GM23248 (cell line): ENCODE measurements around the gene ING5. TPM values are rescaled to one million over a fixed set of nuclear protein-coding genes. Genes with fewer than 3 reads are reported as not detected.

Source experiments
- DNase-seq: peaks from one replicate; pipeline ENCODE4 v3.0.0-alpha.2; 2015
- H2AFZ ChIP-seq: fragments of 200-600 bp; sonication (generic); 2 replicates; pipeline ENCODE4 v1.6.1; 2016; ENCODE audit warnings: antibody characterized with exemption
- H3F3A ChIP-seq: fragments of 200-600 bp; sonication (generic); 2 replicates; pipeline ENCODE4 v1.6.1; 2016; ENCODE audit warnings: mild to moderate bottlenecking, antibody characterized with exemption, mixed run types; ENCODE audit not compliant: insufficient read depth
- H3K27ac ChIP-seq: fragments of 200-600 bp; sonication (generic); 2 replicates; pipeline ENCODE4 v1.5.1; 2016; ENCODE audit warnings: mild to moderate bottlenecking
- H3K27me3 ChIP-seq: fragments of 200-600 bp; sonication (generic); replicated peaks from 2 replicates; pipeline ENCODE4 v1.6.1; 2016; ENCODE audit warnings: mild to moderate bottlenecking; ENCODE audit not compliant: insufficient read depth
- H3K36me3 ChIP-seq: fragments of 200-600 bp; sonication (generic); 2 replicates; pipeline ENCODE4 v1.6.1; 2016; ENCODE audit warnings: low read depth, mild to moderate bottlenecking
- H3K4me1 ChIP-seq: fragments of 200-600 bp; sonication (generic); 2 replicates; pipeline ENCODE4 v1.6.1; 2016; ENCODE audit warnings: mild to moderate bottlenecking; ENCODE audit not compliant: insufficient read depth
- H3K4me2 ChIP-seq: fragments of 200-600 bp; sonication (generic); one replicate; pipeline ENCODE4 v1.6.1; 2016; ENCODE audit warnings: mild to moderate bottlenecking; ENCODE audit not compliant: unreplicated experiment
- H3K4me3 ChIP-seq: fragments of 200-600 bp; sonication (generic); 2 replicates; pipeline ENCODE4 v1.5.1; 2016; ENCODE audit warnings: mild to moderate bottlenecking
- H3K79me2 ChIP-seq: fragments of 200-600 bp; sonication (generic); 2 replicates; pipeline ENCODE4 v1.6.1; 2016; ENCODE audit warnings: mild to moderate bottlenecking; ENCODE audit not compliant: insufficient read depth
- H3K9ac ChIP-seq: fragments of 200-600 bp; sonication (generic); 2 replicates; pipeline ENCODE4 v1.6.1; 2016; ENCODE audit warnings: mild to moderate bottlenecking
- H3K9me2 ChIP-seq: fragments of 200-600 bp; sonication (generic); 2 replicates; pipeline ENCODE4 v1.6.1; 2016; ENCODE audit warnings: mixed run types, mild to moderate bottlenecking, moderate library complexity; ENCODE audit not compliant: insufficient read depth
- H3K9me3 ChIP-seq: fragments of 200-600 bp; sonication (generic); one replicate; pipeline ENCODE4 v1.6.1; 2017; ENCODE audit warnings: low read depth
- H4K20me1 ChIP-seq: fragments of 200-600 bp; sonication (generic); 2 replicates; pipeline ENCODE4 v1.6.0; 2016; ENCODE audit not compliant: insufficient read depth
- EZH2 ChIP-seq: fragments of 200-600 bp; sonication (generic); IDR thresholded peaks from 2 replicates; pipeline ENCODE4 v1.6.1; 2018; ENCODE audit warnings: antibody characterized with exemption, mild to moderate bottlenecking; ENCODE audit not compliant: insufficient read depth, poor library complexity, severe bottlenecking
- EZH2phosphoT487 ChIP-seq: fragments of 200-600 bp; sonication (generic); IDR thresholded peaks from 2 replicates; pipeline ENCODE4 v1.6.1; 2018; ENCODE audit warnings: antibody characterized with exemption, moderate library complexity, mild to moderate bottlenecking, low read depth; ENCODE audit not compliant: insufficient read depth
- WGBS, 2 experiments: methylation state at CpG; one replicate each; pipeline ENCODE4 v1.1.6; 2015 to 2017; ENCODE audit warnings: low lambda C conversion rate in 2 of 2, low coverage in 1 of 2; ENCODE audit errors: missing lambda C conversion rate in 2 of 2; 5-methylcytosine and 5-hydroxymethylcytosine counted together
- in situ Hi-C: fragments of 300-500 bp; cut with MboI; formaldehyde crosslinking; loops from 2 replicates; pipeline ENCODE4 v1.15.0; 2020
- polyA plus RNA-seq: library from polyadenylated mRNA; unstranded; fragments of >200 nt; fragmentation: Nextera tagmentation; extraction: Ambion mirVana; gene quantifications from 2 replicates; pipeline ENCODE4 v1.2.1, GENCODE V29; 2016
- total RNA-seq: library from RNA; depleted of rRNA; stranded (reverse); fragments of >200 nt; shearing (Covaris generic); gene quantifications from 2 replicates; pipeline ENCODE4 v1.2.3, GENCODE V29; 2014; rRNA removed

ING5 gene
- 13.5 and 20.3 TPM in 2 replicates for total RNA-seq
- polyA plus RNA-seq = 9.8 and 10.8 TPM in 2 replicates

DNA sequence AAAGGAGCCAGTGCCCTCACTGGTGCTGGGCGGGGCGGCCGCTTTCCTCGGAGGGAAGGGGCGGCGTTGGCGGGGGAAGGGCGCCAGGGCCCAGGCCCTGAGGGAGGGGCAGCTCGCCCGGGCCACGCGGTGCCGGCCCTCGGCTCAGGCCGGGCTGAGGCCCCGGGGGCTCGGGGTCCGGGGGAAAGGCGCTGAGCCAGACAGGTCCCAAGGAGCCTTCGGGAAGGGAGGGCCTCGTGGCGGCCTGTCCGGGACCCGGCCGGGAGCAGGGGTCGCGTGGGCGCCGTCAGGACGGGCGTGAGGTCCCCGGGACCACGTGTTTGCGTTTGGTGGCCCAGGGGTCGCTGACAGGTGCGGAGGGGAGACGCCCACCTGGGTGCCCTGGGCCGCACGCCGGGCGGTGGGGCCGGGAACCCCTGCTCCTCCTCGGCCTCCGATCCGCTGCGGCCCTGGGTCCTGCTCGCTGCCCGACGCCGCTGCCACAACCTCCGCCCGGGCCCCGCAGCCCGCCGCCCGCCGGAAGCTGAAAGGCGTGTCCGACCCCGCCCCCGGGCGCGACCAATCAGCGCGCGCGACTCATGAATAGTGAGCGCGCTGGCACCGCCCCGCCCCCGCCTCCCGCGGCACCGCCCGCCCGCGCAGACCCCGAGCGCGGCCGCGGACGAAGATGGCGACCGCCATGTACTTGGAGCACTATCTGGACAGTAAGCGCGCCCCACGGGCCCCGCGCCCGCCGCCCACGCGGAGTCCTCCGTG is at the start of gene ING5:
Gene ING5, plus strand, starts transcription at position 641 of the 756 bp plus-strand sequence. Its CDS starts 27 bp downstream, at position 668.
- TF ChIP-seq EZH2phosphoT487 (no peak), EZH2 (no peak)
- in situ Hi-C loops = no loop called here
- peak within 1 kb of the TSS; percentile 82 for H2AFZ ChIP-seq
- WGBS, 2 experiments = 0 to 2% methylated on average over 21 to 78 of the region's 96 CpGs
- H3K79me2 ChIP-seq = peaks cover 25% of the 10 kb centered on the region
- peaks cover 11% of the 10 kb centered on the region; the same call in 1 of the 2 replicates for H3K36me3 ChIP-seq
- peak within 1 kb of the TSS; percentile 81 for H3K27ac ChIP-seq
- no peaks in the 10 kb centered on the region for H4K20me1 ChIP-seq
- H3K4me1 ChIP-seq = peaks cover 10% of the 10 kb centered on the region; the same call in 1 of the 2 replicates
- H3K9me3 ChIP-seq = no peaks in the 10 kb centered on the region
- peak within 1 kb of the TSS; percentile 94 for H3K4me2 ChIP-seq
- H3K27me3 ChIP-seq = no peaks in the 10 kb centered on the region
- H3K9ac ChIP-seq = peak within 1 kb of the TSS; percentile 87
- peak; percentile 98 for DNase-seq
- no peaks in the 10 kb centered on the region for H3K9me2 ChIP-seq
- peaks cover 6% of the 10 kb centered on the region; the same call in 1 of the 2 replicates for H3F3A ChIP-seq
- peak within 1 kb of the TSS; percentile 88 for H3K4me3 ChIP-seq

DNA sequence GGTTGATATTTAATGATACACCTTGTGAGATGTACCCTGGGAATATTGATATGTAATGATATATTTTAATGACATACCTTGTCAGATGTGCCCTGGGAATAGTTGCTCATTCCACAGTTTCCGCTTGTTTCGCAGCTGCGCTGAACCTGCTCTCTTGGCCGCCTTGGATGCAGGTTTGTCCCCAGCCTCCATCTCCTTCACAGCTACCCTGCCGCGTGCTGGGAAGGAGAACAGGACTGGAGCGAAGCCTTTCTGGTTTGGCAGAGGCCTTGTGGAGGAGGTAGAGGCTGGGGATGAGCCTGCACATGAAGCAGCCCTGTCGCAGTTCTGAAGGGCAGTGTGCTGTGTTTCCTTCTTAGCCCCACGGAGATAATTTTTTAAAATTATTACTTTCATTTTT is 49.7 kb upstream of the ING5 start:
- H3K4me3 ChIP-seq = no peak overlapping the region
- H3K79me2 ChIP-seq = peaks cover 59% of the 10 kb centered on the region
- H3K9me3 ChIP-seq = no peaks in the 10 kb centered on the region
- no peak for DNase-seq
- no peak overlapping the region for H2AFZ ChIP-seq
- H3F3A ChIP-seq = no peaks in the 10 kb centered on the region
- H3K4me1 ChIP-seq = no peaks in the 10 kb centered on the region
- no peak overlapping the region for H3K9ac ChIP-seq
- in situ Hi-C loops = no loop called here
- H3K36me3 ChIP-seq = peaks cover 8% of the 10 kb centered on the region
- TF ChIP-seq EZH2phosphoT487 (no peak), EZH2 (no peak)
- no peak overlapping the region for H3K4me2 ChIP-seq
- 89 to 93% methylated on average over 9 of the region's 9 CpGs for WGBS, 2 experiments
- no peaks in the 10 kb centered on the region for H3K9me2 ChIP-seq
- no peaks in the 10 kb centered on the region for H4K20me1 ChIP-seq
- H3K27me3 ChIP-seq = no peaks in the 10 kb centered on the region
- H3K27ac ChIP-seq = no peak overlapping the region

DNA sequence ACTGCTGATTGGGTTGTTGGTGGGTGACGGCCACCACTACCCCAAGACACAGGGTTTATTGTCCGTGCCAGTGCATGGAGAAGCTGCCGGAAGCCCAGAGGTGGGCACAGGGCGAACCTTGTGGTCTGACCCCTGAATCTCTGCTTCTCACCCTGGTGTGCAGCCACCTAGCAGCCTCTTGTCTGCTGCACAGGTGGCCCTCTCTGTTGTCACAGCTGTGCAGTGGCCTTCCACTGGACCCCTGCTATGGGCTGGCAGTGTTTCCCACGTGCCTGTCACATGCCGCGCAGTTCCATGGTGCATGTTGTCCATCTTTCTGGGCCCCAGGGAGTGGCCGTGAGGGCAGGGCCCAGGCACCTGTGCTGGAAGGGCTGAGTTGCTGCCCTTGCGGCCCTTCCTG is 49.1 kb upstream of the ING5 start:
- no peak for DNase-seq
- no peaks in the 10 kb centered on the region for H3F3A ChIP-seq
- no peak overlapping the region for H3K4me2 ChIP-seq
- no peak overlapping the region for H3K27ac ChIP-seq
- in situ Hi-C loops = no loop called here
- H4K20me1 ChIP-seq = no peaks in the 10 kb centered on the region
- H3K4me1 ChIP-seq = no peaks in the 10 kb centered on the region
- H3K79me2 ChIP-seq = peaks cover 53% of the 10 kb centered on the region
- H3K9me2 ChIP-seq = no peaks in the 10 kb centered on the region
- no peaks in the 10 kb centered on the region for H3K9me3 ChIP-seq
- H3K27me3 ChIP-seq = no peaks in the 10 kb centered on the region
- TF ChIP-seq EZH2 = no peak
- TF ChIP-seq EZH2phosphoT487 = no peak
- H3K4me3 ChIP-seq = no peak overlapping the region
- H3K36me3 ChIP-seq = peaks cover 8% of the 10 kb centered on the region
- 91 to 95% methylated on average over 9 of the region's 9 CpGs for WGBS, 2 experiments
- H3K9ac ChIP-seq = no peak overlapping the region
- H2AFZ ChIP-seq = no peak overlapping the region

DNA sequence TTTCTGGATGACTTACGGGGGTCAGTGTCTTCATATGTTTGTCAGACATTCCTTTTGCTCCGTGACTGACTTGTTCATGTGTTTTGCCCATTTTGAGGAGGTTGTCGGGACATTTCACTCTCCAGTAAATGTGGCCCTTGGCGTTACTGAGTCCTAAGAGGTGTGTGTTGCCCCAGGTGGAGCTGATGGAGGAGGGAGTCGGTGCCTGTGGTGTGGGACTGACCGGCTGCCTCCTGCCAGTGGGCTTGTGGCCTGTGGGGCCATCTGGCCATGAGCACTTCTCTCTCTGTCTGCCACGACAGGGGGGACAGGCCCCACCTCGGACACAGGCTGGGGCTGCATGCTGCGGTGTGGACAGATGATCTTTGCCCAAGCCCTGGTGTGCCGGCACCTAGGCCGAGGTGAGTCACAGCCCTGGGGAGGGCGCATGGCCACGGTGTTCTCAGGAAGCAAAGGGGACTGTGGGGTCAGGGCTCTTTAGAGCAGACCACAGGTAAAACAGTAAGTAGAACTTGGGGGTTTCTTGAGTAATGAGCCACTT is 48.6 kb upstream of the ING5 start:
- no peak overlapping the region for H3K9ac ChIP-seq
- peaks cover 47% of the 10 kb centered on the region for H3K79me2 ChIP-seq
- H3F3A ChIP-seq = no peaks in the 10 kb centered on the region
- H3K4me2 ChIP-seq = no peak overlapping the region
- no peaks in the 10 kb centered on the region for H3K4me1 ChIP-seq
- no peaks in the 10 kb centered on the region for H3K9me3 ChIP-seq
- peaks cover 8% of the 10 kb centered on the region for H3K36me3 ChIP-seq
- no peak overlapping the region for H3K27ac ChIP-seq
- no peaks in the 10 kb centered on the region for H3K27me3 ChIP-seq
- H3K9me2 ChIP-seq = no peaks in the 10 kb centered on the region
- in situ Hi-C loops = no loop called here
- DNase-seq = no peak
- no peak overlapping the region for H2AFZ ChIP-seq
- no peak overlapping the region for H3K4me3 ChIP-seq
- 94% methylated on average over 12 to 13 of the region's 13 CpGs for WGBS, 2 experiments
- no peaks in the 10 kb centered on the region for H4K20me1 ChIP-seq
- TF ChIP-seq EZH2phosphoT487 (no peak), EZH2 (no peak)
